Measurements from ENCODE around the gene ECHS1.
"Not testable (repeated sequence)": the region's sequence is repeated elsewhere in the genome, so short reads cannot be mapped to it uniquely, and the experiment has no call there.

Gene ECHS1

DNA sequence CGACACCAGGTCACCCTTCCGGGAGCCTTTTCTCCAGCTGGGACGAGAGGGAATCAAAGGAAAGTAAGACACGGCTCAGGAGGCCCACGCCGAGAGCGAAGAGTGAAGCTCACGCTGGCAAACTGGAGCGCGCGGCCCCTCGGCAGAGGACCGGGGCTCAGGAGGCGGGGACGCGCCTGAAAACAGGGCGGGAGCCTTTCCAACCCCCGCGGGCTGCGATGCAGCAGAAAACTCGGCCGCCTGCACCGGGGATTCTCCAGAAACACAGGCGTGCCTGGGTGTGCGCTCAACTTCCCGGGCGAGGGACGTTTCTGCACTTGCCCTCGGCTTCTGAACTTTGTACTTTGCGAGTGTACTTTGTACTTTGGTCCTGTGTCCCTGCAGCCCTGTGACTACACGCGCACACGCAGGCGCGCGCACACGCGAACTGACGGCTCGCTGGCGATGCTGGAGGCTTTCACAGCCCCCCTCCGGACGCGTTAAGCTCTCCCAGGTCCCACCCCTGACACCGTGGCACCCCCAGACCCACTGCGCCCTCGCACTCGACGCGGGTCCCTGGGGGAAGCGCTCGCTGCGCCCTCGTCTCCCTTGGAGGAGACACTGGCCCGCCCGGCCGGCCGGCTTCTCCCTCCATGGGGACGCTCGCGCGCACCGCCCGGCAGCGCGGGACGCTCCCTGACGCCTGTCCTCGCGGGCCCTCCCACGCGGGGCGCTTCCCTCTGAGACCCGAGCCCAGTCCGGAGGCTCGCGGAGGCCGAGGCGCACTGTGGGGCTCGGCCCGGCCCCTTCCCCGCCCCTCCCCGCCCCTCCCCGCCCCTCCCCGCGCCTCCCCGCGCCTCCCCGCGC lies 5.3 kb upstream of the ECHS1 start:
- ATAC-seq = peak; percentile 45
- peak; percentile 67 for DNase-seq

DNA sequence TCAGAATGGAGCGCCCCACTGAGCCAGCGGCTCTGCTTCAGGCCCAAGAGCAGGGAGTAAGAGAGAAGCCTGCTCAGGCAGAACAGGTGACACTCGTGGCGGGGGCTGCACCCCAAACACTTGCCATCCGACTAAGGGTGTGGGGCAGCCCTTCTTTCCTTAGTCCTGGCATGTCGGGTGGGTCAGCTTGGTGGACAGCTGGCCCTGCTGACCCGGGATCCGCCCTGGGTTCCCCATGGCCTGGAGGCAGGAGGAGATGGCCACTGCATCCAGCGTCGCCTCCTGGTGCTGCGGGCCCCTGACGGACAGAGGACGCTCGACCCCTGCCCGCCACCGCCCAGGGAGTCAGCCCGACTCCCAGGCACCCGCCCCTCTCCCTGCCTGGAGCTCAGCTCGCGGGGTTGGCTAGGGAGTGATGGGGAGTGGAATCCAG lies 4.7 kb upstream of the ECHS1 start:
- DNase-seq (no peak), ATAC-seq (no peak)

DNA sequence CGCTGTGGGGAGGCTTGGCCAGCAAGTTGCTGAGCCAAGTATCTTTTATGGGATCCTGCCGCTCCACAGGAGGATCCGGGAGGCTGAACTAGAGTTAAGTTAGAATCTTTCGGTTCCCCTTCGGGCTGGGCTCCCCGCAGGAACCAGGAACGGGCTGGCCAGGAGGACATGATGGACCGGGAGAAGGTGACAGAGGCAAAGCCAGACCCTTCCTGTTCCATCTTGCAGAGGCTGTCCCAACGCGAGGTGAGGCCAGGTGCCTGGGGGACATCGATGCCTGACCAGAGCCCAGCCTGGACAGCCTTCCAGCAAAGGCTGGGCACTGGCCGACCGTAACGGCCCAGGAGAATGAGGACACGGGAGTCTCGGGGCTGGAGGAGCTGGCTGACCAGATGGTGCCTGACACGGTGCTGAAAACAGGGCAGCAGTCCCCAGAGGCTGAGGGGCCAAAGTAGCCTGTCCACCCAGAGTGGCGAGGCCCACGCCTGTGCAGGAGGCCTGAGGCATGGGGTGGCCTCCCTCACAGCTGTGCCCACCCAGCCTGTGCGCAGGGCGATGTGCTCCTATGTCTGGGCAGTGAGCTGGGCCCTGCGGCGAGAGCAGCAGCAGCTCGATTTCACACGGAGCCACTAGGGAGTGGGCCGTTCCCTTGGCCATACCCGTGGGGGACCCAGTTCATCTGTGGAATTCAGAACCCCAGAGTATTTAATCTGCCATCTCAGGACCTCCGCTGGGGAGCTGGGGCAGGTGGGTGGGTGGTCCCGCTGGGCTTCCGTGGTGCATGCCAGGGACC lies 4.1 kb upstream of the ECHS1 start:
- no peak for ATAC-seq
- DNase-seq = no peak

DNA sequence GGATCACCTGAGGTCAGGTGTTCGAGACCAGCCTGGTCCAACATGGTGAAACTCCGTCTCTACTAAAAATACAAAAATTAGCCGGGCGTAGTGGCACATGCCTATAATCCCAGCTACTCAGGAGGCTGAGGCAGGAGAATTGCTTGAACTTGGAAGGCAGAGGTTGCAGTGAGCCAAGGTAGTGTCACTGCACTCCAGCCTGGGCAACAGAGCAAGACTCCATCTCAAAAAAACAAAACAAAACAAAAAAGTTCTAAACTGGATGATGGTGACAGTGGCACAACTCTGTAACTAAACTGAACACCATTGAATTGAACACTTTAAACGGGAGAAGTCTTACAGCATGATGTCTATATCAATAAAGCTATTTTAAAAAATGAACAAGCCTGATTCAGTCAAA lies 3.0 kb upstream of the ECHS1 start:
- ATAC-seq, DNase-seq: not testable (repeated sequence)

DNA sequence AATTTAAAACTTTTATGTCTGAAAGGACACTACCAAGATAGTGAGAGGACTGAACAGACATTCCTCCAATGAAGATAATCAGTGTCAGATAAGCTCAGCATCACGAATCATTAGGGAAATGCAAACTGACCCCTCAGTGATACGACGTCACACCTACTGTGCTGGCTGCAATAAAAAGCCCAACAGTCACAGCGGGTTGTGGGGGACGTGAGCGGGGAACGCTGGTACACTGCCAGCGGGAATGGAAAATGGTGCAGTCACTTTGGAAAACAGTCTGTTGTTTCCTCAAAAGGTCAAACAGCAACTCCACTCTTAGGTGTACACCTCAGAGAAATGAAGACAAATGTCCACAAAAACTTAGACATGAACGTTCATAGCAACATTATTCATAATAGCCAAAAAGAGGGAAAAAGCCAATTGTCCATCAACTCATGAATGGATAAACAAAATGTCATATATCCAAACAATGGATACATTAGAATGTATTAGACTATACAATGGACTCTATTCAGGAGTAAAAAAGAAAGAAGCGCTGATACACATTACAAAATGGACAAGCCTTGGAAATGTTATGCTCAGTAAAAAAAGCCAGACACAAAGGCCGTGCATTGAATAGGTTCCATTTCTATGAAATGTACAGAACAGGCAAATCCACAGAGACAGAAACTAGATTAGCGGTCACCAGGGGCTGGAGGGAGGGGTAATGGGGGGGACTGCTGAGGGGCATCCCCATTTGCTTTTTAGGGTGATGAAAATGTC lies 2.4 kb upstream of the ECHS1 start:
- no peak for DNase-seq
- ATAC-seq = no peak

DNA sequence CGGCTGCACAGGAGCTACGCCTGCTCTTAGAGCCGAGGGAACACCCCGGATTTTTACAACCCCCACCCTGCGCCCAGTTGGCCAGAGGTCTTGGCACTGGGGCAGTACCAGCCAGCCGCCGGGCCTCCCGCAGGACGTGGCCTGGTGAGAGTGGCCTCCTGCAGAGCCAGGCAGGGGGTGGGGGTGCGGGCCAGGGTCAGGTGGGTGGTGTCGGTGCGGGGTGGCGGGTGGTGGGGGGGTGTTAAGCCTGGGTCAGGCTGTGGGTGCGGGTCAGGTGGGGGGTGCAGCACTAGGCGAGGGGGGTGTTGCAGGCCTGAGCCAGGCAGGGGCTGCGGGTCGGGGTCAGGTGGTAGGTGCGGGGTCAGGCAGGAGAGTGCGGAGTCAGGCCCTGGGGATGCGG lies 647 bp downstream of the ECHS1 start:
- ATAC-seq (no peak), DNase-seq (no peak)

DNA sequence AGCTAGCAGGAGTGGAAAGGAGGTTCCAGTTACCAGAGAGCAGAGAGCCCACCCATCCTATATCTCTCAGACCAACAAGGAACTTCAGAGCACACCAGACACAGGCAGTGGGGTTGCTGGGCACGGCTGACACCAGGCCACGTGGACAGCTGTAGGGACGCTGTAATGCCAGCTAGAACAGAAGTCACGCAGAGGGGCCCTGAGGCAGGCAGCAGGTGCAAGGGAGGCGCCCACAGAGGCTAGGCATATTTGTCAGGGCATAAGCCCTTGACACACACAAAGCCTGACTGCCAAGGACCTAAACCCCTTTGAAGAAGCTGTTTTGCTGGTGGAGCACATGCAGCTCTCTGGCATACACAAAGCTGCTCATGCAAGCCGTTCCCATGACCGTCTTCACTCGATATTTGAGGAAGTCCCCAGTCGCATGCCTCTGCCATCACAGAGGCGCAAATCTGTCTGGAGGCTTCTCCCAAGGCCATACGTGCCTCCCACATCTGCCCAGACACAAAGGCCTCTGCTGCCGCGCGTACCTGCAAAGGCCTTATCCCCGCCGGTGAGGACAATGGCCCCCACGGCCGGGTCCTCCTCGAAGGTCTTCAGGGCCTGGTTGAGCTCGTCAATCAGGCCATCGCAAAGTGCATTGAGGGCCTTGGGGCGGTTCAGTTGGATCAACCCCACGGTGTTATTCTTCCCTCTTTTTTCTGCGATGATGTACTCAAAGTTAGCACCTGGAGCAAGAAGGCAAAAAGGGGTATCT lies 2.9 kb downstream of the ECHS1 start:
- ATAC-seq = no peak
- no peak for DNase-seq

DNA sequence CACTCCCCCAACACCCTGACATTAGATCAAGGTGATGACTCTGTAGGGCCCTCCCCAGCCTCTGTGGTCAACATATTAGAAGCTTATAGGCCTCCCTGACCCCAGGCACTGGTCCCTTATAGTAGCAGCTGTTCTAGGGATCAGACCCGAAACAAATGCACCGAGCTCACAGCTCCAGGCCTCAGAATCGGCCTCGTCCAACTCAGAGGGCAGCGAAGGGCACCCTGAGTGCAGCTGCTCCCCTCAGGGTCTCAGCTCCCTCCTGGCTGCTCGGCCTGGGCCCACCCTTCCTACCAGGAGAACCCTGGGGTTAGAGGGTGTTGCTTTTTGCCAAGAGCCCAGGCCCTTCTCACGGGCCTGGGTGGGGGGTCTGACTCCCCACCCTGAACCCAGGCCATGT lies 5.0 kb downstream of the ECHS1 start:
- no peak for ATAC-seq
- no peak for DNase-seq

DNA sequence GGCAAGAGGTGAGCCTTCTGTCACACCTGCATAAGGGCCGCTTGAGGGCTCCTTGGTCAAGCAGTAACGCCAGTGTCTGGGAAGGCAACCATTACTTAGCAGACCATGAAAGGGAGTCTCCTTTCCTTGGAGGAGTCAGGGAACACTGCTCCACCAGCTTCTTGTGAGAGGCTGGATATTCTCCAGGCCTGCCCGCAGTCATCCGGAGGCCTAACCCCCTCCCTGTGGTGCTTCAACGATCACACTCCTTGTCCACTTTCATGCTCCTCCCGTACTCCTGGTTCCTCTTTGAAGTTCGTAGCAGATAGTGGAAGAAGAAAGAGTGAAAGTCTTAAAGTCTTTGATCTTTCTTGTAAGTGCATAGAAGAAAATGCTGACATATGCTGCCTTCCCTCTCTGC lies 5.7 kb downstream of the ECHS1 start:
- not testable (repeated sequence) for DNase-seq, ATAC-seq

DNA sequence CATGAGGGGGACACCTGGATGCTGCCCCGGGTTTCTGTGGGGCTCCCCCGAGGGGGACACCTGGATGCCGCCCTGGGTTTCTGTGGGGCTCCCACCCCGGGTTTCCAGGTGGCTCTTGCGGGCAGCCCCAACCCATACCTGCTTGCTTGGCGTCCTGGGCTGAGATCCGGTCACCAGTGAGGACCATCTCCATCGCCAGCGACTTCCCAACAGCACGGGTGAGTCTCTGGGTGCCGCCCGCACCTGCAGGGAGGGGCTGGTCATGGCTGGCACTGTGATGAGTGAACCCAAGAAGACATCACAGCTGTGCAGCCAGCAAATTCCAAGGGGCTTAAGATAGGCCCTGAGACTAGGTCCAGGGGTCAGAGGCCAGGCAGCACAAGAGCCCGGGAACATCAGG lies 6.4 kb downstream of the ECHS1 start:
- ATAC-seq = no peak

DNA sequence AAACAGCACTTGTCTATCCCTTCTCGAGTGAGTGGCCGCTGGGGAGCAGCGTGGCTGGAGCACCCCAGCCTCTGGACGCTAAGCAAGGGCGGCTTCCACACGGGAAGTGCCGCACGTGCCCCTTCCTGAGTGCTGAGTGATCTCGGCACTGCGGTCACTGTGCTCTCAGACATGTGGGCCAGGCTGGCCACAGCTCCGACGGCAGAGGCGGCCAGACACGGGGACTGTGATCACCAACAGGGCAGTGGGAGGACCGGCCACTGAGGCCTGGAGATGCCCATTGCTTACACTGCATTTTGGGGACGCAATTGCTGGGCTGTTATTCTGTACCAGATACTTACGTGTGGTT lies 7.0 kb downstream of the ECHS1 start:
- ATAC-seq = no peak

More for the DNA sequence above, 6.4 kb downstream of the ECHS1 start:
- DNase-seq = no peak

DNA sequence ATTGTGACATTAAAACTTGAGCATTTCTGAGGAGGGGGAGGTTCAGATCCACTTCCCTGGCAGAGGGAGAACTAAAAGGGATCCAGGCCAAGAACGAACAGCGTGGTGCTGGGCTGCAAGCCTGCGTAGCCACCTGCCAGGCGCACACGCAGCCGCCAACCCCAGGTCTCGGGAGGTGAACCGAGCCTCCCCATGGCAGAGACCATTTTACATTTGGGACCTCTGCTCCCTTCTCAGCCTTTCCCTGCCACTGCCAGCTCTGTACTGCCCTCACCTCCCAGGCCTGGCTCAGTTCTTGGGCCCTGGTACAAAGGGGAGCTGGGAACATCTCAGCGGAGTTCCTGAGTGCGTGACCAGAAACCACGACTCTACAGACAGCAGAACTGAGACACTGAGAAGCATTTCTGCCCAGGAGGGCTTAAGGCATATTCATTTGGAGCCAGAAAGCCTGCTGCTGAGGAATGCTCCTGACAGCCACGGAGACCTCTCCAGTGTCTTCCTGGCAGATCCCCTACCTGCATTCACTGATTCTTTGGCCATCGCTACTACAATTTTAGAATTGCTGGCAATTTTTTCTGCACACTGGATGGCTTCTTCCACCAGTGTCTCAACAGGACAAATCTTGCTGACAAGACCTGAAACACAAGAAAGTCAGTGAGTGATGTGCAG lies 7.6 kb downstream of the ECHS1 start:
- DNase-seq (no peak), ATAC-seq (no peak)

More for the DNA sequence above, 7.0 kb downstream of the ECHS1 start:
- DNase-seq = no peak

DNA sequence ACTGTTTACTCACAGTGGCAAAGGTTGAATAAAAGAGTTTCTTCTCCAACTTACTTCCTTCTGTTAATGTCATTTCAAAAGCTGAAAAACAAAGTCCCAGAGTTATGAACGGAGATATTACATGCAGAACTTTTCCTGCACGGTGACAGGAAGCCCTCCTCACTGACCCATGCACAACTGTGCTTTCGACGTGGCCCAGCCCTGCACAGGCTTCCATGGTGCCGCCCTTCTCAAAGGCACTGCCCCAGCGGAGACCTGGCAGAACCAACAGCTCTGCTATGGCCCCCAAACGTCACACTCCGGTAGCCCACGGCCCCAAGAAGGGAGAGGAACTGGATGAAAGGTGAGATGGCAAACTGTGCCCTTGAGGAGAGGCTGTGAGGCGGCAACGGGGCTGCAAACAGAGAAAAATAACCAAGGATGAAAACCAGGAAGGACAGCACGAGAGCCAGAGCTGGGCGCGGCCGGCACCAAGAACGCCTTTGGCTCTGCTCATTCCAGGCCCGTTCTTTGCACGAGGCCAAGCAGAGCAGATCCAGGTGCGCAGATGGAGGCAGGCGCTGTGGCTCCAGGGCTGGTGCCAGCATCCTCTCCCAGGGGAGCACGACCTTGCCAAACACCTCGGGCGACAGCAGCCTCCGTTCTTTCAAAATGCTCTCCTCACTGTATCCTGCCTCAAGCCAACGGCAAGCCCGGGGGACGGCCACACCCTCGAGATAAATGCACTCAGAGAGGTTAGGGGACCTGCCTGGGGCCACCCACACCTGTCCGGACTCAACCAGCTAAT lies 8.3 kb downstream of the ECHS1 start:
- ATAC-seq (no peak), DNase-seq (no peak)

DNA sequence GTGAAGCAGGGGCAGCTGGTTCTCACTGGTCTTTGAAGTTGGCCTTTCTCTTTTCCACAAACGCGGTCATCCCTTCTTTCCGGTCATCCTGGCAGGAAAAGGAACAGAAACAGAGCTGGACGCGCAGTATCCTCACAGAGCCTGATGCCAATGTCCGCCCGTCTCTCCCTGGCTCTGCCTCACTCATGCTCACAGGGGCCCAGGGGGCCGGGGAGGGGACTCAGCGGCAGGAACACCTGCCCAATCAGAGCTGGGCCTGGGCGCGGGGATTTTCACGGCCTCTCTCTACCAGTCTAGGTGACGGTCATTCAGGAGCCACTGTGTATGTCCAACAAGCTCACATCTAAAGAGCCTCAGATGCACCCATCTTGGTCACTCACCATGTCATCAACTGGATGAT lies 10.3 kb downstream of the ECHS1 start:
- DNase-seq = no peak
- no peak for ATAC-seq

DNA sequence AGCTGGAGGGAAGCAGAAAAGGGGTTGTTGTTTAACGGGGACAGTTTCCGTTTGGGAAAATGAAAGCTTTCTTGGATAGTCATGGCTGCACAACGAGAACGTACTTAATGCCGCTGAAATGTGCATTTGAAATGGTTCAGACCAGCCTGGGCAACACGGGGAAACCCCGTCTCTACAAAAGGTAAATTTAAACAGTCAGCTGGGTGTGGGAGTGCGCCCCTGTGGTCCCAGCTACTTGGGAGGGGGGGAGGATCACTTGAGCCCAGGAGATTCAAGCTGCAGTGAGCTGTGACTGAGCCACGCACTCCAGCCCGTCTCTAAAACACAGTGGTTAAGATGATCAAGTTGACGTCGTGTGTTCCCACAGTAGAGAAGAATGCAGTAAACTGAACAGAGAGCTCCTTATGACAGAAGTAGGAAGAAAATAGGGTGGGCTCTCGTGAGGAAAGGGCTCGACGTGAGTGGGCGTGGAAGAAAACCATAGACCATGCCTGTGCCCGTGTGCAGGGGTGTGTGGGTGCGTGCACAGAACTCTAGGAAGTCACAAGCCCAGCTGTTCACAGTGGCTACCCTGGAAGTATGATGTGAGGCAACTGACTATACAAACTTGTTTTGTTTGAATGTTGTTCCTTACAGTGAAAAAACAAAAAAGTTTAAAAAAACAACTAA lies 11.2 kb downstream of the ECHS1 start:
- DNase-seq (no peak), ATAC-seq (no peak)

DNA sequence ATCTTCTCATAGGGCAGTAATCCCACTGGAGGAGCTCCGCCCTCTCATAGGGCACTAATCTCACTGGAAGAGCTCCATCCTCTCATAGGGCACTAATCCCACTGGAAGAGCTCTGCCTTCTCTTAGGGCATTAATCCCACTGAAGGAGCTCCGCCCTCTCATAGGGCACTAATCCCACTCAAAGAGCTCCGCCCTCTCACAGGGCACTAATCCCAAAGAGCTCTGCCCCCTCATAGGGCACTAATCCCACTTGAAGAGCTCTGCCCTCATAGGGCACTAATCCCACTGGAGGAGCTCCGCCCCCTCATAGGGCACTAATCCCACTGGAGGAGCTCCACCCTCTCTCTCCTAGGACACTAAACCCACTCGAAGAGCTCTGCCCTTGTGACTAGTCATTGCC lies 11.9 kb downstream of the ECHS1 start:
- no peak for ATAC-seq
- DNase-seq = no peak

DNA sequence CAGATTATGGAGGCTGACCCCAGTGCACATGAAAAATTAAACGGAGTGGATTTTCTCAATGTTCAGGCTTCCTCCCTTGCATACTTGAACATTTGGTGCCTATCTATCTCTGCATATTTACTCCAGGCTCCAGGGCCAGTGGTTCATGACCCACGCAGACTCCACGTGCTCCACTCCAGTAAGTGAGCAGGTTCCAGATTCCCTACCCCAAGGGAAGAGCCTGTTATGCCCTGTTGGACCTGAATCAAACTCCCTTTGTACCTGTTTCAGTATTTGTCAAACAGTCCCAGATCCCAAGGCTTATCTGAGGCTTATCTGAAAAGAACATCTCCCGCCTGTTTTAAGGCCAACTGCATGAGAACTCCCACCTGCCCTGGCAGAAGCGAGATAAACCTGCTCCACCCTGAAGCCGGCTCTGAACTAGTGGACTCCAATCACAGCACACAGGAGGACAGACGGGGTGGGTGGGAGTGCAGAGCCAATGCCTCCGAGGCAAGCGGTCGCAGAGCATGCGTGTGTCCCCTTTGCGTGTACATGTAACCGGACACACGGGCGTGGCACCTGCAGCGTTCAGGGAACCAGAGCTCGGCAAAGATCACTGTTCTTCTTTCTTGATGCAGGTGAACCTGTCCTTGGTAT lies 13.1 kb downstream of the ECHS1 start:
- ATAC-seq (no peak), DNase-seq (no peak)

DNA sequence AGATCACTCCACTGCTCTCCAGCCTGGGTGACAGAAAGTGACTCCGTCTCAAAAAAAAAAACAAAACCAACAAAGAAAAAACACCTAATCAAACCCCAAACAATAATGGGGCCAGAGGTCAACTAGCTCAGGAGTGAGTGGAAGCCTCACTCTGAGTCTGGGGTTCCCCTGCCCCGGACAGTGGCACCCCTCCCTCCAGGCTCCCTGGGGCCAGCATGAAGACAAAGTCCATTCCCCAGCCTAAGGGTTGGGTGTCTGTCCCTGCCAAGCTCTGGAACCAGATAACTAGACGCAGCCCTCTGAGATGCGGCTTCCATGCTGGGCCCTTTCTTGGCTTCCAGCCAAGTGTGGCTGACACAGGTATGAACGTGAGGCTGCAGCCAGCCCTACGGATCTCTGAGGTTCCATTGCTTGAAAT lies 13.6 kb downstream of the ECHS1 start:
- DNase-seq = no peak
- ATAC-seq = no peak

DNA sequence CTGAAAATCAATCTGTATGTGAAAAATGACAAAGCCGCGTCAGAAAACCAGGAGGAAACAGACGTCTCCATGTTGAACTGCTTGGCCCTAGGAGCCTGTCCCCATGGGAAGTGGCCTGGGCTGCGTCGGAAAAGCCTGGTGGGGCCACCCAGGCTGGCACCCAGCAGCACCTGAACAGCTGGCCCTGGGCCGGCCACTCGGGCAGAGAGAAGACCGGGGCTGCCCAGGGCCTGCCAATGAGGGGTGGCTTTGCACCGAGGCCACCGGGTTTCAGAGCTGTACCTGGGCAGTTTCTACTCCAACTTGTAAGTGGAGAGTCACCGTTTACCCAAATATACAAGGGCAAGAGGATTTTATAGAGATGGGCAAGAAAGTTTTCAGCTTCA lies 14.2 kb downstream of the ECHS1 start:
- DNase-seq (no peak), ATAC-seq (no peak)

Measured in stimulated activated naive CD8-positive, alpha-beta T cell treated with anti-CD3 and anti-CD28 coated beads, Interleukin-15, Interleukin-2, amounts not matched to agents 100 U/mL and 50 U/mL, for 24 hours (primary cell).